HCT116 (cell line): Measurements from ENCODE around the gene GCAT. TPM values are rescaled to one million over a fixed set of nuclear protein-coding genes. Genes with fewer than 3 reads are reported as not detected.

Experiments
- ATAC-seq: fragments of 200-7000 bp; cut with Tn5 transposase; 2 replicates; pipeline ENCODE4 v1.9.1; 2020; ENCODE audit warnings: mild to moderate bottlenecking, moderate library complexity
- BruUV-seq: library from RNA; stranded (reverse); fragments of 400-500 nt; replicated peaks from 2 replicates; lab custom pipeline; 2021; lab: Mats Ljungman, UMichigan
- CTCF ChIA-PET: fragments of 300-600 bp; sonication (Branson Sonifier 250); formaldehyde crosslinking; loops from one replicate; lab custom pipeline; 2021; ENCODE audit warnings: antibody characterized with exemption; lab: Charles Lee
- POLR2A ChIA-PET: fragments of 300-600, 350-600 bp; sonication (Branson Sonifier 250); formaldehyde crosslinking; loops from one replicate; lab custom pipeline; 2021; ENCODE audit warnings: antibody characterized with exemption; lab: Charles Lee
- RAD21 ChIA-PET, 2 experiments: fragments of 300-600 bp; sonication (Branson Sonifier 250); formaldehyde crosslinking; loops; one replicate each; lab custom pipeline; 2023; ENCODE audit warnings: low total read pairs in 2 of 2; ENCODE audit not compliant: uncharacterized antibody in 2 of 2, unreplicated experiment in 2 of 2, low non-redundant PET in 1 of 2; lab: Charles Lee
- DNase-seq: peaks from one replicate; pipeline ENCODE4 v3.0.0-alpha.2; 2010; ENCODE audit warnings: low read depth, low spot score
- H2AFZ ChIP-seq: fragments of 200-600 bp; shearing (Covaris generic), sonication (generic); 2 replicates; pipeline ENCODE4 v1.6.1; 2017; ENCODE audit warnings: low read depth, mixed run types, mixed read lengths, antibody characterized with exemption, low read length; ENCODE audit not compliant: poor library complexity, severe bottlenecking
- H3K27ac ChIP-seq: 2 replicates; pipeline ENCODE4 v1.5.1; 2012; ENCODE audit warnings: low read depth, low read length
- H3K27me3 ChIP-seq: fragments of 200-600 bp; sonication (generic); 2 replicates; pipeline ENCODE4 v1.6.1; 2016; ENCODE audit warnings: mixed run types, low read length, mixed read lengths; ENCODE audit not compliant: insufficient read depth
- H3K36me3 ChIP-seq, 2 experiments: fragments of 200-500 bp in 1 of 2; fragments of 200-600 bp in 1 of 2; sonication (Bioruptor generic) in 1 of 2; sonication (generic) in 1 of 2; 2 replicates each; pipeline versions ENCODE4 v1.5.1 to v1.6.1; 2014 to 2016; ENCODE audit warnings: low read length in 2 of 2, inconsistent platforms in 1 of 2, mixed read lengths in 1 of 2, mixed run types in 1 of 2; ENCODE audit not compliant: insufficient read depth in 2 of 2, control insufficient read depth in 1 of 2
- H3K4me1 ChIP-seq, 2 experiments: fragments of 200-600 bp in 1 of 2; sonication (generic) in 1 of 2; 2 replicates each; pipeline versions ENCODE4 v1.5.1 to v1.6.1; 2012 to 2017; ENCODE audit warnings: low read length in 2 of 2, inconsistent platforms in 1 of 2, mild to moderate bottlenecking in 1 of 2, mixed read lengths in 1 of 2, mixed run types in 1 of 2, moderate library complexity in 1 of 2; ENCODE audit not compliant: insufficient read depth in 2 of 2, control insufficient read depth in 1 of 2
- H3K4me2 ChIP-seq: fragments of 200-600 bp; sonication (generic); 2 replicates; pipeline ENCODE4 v1.6.1; 2017; ENCODE audit warnings: mixed run types, low read length, mixed read lengths
- H3K4me3 ChIP-seq, 2 experiments: fragments of 200-600 bp in 1 of 2; sonication (generic) in 1 of 2; replicated peaks in 1 of 2; 2 replicates each; pipeline ENCODE4 v1.5.1; 2011 to 2016; ENCODE audit warnings: low read length in 2 of 2, control low read depth in 1 of 2, low read depth in 1 of 2, mild to moderate bottlenecking in 1 of 2, mixed read lengths in 1 of 2, mixed run types in 1 of 2
- H3K79me2 ChIP-seq: fragments of 200-600 bp; sonication (generic); 2 replicates; pipeline ENCODE4 v1.6.1; 2017; ENCODE audit warnings: mild to moderate bottlenecking, mixed run types, low read length, moderate library complexity, mixed read lengths; ENCODE audit not compliant: insufficient read depth
- H3K9ac ChIP-seq: fragments of 200-600 bp; sonication (generic); 2 replicates; pipeline ENCODE4 v1.6.1; 2016; ENCODE audit warnings: low read length, mixed read lengths
- H3K9me2 ChIP-seq: fragments of 200-600 bp; sonication (generic), shearing (Covaris generic); 2 replicates; pipeline ENCODE4 v1.6.1; 2017; ENCODE audit warnings: mixed run types, mild to moderate bottlenecking, moderate library complexity; ENCODE audit not compliant: insufficient read depth
- H3K9me3 ChIP-seq, 2 experiments: fragments of 200-500 bp in 1 of 2; fragments of 200-600 bp in 1 of 2; sonication (Bioruptor generic) in 1 of 2; sonication (generic) in 1 of 2; 2 replicates each; pipeline ENCODE4 v1.6.1; 2014 to 2017; ENCODE audit warnings: low read length in 2 of 2, mixed read lengths in 2 of 2, inconsistent platforms in 1 of 2, low read depth in 1 of 2, mild to moderate bottlenecking in 1 of 2, mixed run types in 1 of 2, moderate library complexity in 1 of 2; ENCODE audit not compliant: control insufficient read depth in 1 of 2, insufficient read depth in 1 of 2
- H4K20me1 ChIP-seq: fragments of 200-600 bp; sonication (generic), shearing (Covaris generic); 2 replicates; pipeline ENCODE4 v1.6.1; 2017; ENCODE audit warnings: mixed run types, mild to moderate bottlenecking, moderate library complexity; ENCODE audit not compliant: insufficient read depth
- ATF3 ChIP-seq: IDR thresholded peaks from 2 replicates; pipeline ENCODE4 v1.6.1; 2012
- CBX3 ChIP-seq: IDR thresholded peaks from 2 replicates; pipeline ENCODE4 v1.6.1; 2012; ENCODE audit warnings: low read depth
- CEBPB ChIP-seq: IDR thresholded peaks from 2 replicates; pipeline ENCODE4 v1.6.1; 2012; ENCODE audit warnings: low read depth
- ELF1 ChIP-seq: IDR thresholded peaks from 2 replicates; pipeline ENCODE4 v1.6.1; 2012; ENCODE audit warnings: low read depth, borderline replicate concordance
- EZH2 ChIP-seq: fragments of 200-600 bp; sonication (generic); IDR thresholded peaks from 2 replicates; pipeline ENCODE4 v1.6.1; 2017; ENCODE audit warnings: antibody characterized with exemption, mixed run types
- FOSL1 ChIP-seq: IDR thresholded peaks from 2 replicates; pipeline ENCODE4 v1.6.1; 2012; ENCODE audit warnings: low read depth
- MAX ChIP-seq: IDR thresholded peaks from 2 replicates; pipeline ENCODE4 v1.6.1; 2012
- POLR2AphosphoS5 ChIP-seq: IDR thresholded peaks from 2 replicates; pipeline ENCODE4 v1.6.1; 2011; ENCODE audit warnings: mild to moderate bottlenecking, low read depth, low read length, moderate library complexity
- SP1 ChIP-seq: IDR thresholded peaks from 2 replicates; pipeline ENCODE4 v1.6.1; 2012; ENCODE audit warnings: low read depth
- TCF7L2 ChIP-seq: IDR thresholded peaks from 2 replicates; pipeline ENCODE4 v1.7.0; 2011; ENCODE audit warnings: borderline replicate concordance, inconsistent platforms; ENCODE audit not compliant: insufficient read depth, insufficient read length; ENCODE audit errors: extremely low read depth
- YY1 ChIP-seq: IDR thresholded peaks from 2 replicates; pipeline ENCODE4 v1.6.1; 2011; ENCODE audit warnings: low read length, low read depth, moderate library complexity, mild to moderate bottlenecking; ENCODE audit not compliant: insufficient replicate concordance; ENCODE audit errors: extremely low read depth
- ZBTB33 ChIP-seq: IDR thresholded peaks from 2 replicates; pipeline ENCODE4 v1.6.1; 2011; ENCODE audit warnings: mild to moderate bottlenecking, low read length, moderate library complexity; ENCODE audit not compliant: insufficient replicate concordance; ENCODE audit errors: extremely low read depth
- intact Hi-C: fragments of 100-400 bp; cut with micrococcal nuclease; formaldehyde crosslinking; loops from 2 replicates; pipeline ENCODE4 v1.10.0; 2022
- total RNA-seq: library from RNA; stranded (reverse); gene quantifications from one replicate; pipeline ENCODE4 v1.2.1, GENCODE V29; 2021; ENCODE audit not compliant: unreplicated experiment

The GCAT gene
- total RNA-seq, 1 experiment from 2014 or later, result 88.7 TPM

GRCh38 chr22:37784829-37785495, 22.8 kb upstream of the GCAT start:
- no peak overlapping the region for H2AFZ ChIP-seq
- H3K9me2 ChIP-seq, result no peaks in the 10 kb centered on the region
- H3K36me3 ChIP-seq, result no peaks in the 10 kb centered on the region
- BruUV-seq, result no TSS peak
- H3K9ac ChIP-seq, result peak overlapping the region; percentile 57
- ATAC-seq, result peak; percentile 33
- no peaks in the 10 kb centered on the region for H4K20me1 ChIP-seq
- 0 out of 4 replicates have a peak overlapping the region, but pooled peaks of 1 of the 2 experiments have one; percentile 7 for H3K4me3 ChIP-seq
- H3K27ac ChIP-seq, result peak overlapping the region; percentile 85
- H3K79me2 ChIP-seq, result no peaks in the 10 kb centered on the region
- H3K4me1 ChIP-seq, result peaks cover 51 to 59% of the 10 kb centered on the region in 2 experiments
- ChIA-PET CTCF (no interaction called here), POLR2A (interaction anchor here (0.9 to 5.5 kb wide), 4 partner anchors 20 to 109 kb away, joined by 3 to 63 read pairs (median 4); partner anchors contain the start of gene LGALS1), RAD21 (no interaction called here)
- TF ChIP-seq POLR2AphosphoS5 (peak; percentile 61), ELF1 (no peak), YY1 (no peak), TCF7L2 (peak; percentile 85), MAX (no peak)
- intact Hi-C loops, result loop anchor here (2.0 to 5.0 kb wide), 2 partner anchors 32 to 43 kb away; no protein-coding TSS in a partner anchor
- peak; percentile 74 for DNase-seq
- H3K9me3 ChIP-seq, result no peaks in the 10 kb centered on the region
- no peaks in the 10 kb centered on the region for H3K27me3 ChIP-seq
- peak overlapping the region; percentile 72 for H3K4me2 ChIP-seq

- H3K9me3 ChIP-seq, result no peaks in the 10 kb centered on the region
- DNase-seq (no peak), ATAC-seq (no peak)
- no peaks in the 10 kb centered on the region for H4K20me1 ChIP-seq
- H3K36me3 ChIP-seq, result no peaks in the 10 kb centered on the region
- H3K79me2 ChIP-seq, result no peaks in the 10 kb centered on the region
- RAD21 ChIA-PET, result no interaction called here
- H3K9ac ChIP-seq, result no peak overlapping the region
- intact Hi-C loops, result loop anchor here (5.0 kb wide), 2 partner anchors 153 to 168 kb away; partner anchors contain the start of gene SH3BP1
- H3K9me2 ChIP-seq, result no peaks in the 10 kb centered on the region
- no peak for TF ChIP-seq CEBPB
- TF ChIP-seq ATF3, result no peak
- no peak for TF ChIP-seq ZBTB33
- TF ChIP-seq TCF7L2, result no peak
- TF ChIP-seq SP1, result no peak
- no peak for TF ChIP-seq EZH2
- TF ChIP-seq FOSL1, result no peak
- TF ChIP-seq CBX3, result no peak
- POLR2A ChIA-PET, result no interaction called here
- H2AFZ ChIP-seq, result no peak overlapping the region
- no peak overlapping the region for H3K4me2 ChIP-seq
- H3K4me1 ChIP-seq, result peaks cover 13 to 46% of the 10 kb centered on the region in 2 experiments
- no peaks in the 10 kb centered on the region for H3K27me3 ChIP-seq
- CTCF ChIA-PET, result no interaction called here
- H3K4me3 ChIP-seq, result no peak overlapping the region
- BruUV-seq, result no TSS peak
- H3K27ac ChIP-seq, result no peak overlapping the region
Observed at GRCh38 chr22:37790234-37790633, 17.5 kb upstream of the GCAT start.
